HCT116 (cell line): ENCODE data around the gene RAPGEF2.

Experiments used
- EGR1 ChIP-seq: IDR thresholded peaks from 2 replicates; pipeline ENCODE4 v1.6.1; 2012; ENCODE audit warnings: low read depth
- JUND ChIP-seq: IDR thresholded peaks from 2 replicates; pipeline ENCODE4 v1.6.1; 2012
- POLR2AphosphoS5 ChIP-seq: IDR thresholded peaks from 2 replicates; pipeline ENCODE4 v1.6.1; 2011; ENCODE audit warnings: mild to moderate bottlenecking, low read depth, low read length, moderate library complexity
- ZFX ChIP-seq: fragments of 450-650 bp; IDR thresholded peaks from 2 replicates; pipeline ENCODE4 v1.6.1; 2017
- ZNF274 ChIP-seq: fragments of 200-500 bp; sonication (Bioruptor generic); IDR thresholded peaks from 2 replicates; pipeline ENCODE4 v1.6.1; 2014; ENCODE audit warnings: mild to moderate bottlenecking, low read depth, low read length, inconsistent platforms
- TF ChIP-seq, protein P1 (sequence below), 3 experiments: fragments of 200-600 bp in 1 of 3; sonication (generic) in 1 of 3; IDR thresholded peaks in 2 of 3; conservative IDR thresholded peaks in 1 of 3; 2 replicates each; pipeline ENCODE4 v1.5.1; 2012 to 2017; ENCODE audit warnings: low read depth in 2 of 3, low read length in 2 of 3, antibody characterized with exemption in 1 of 3, borderline replicate concordance in 1 of 3, control low read depth in 1 of 3, mild to moderate bottlenecking in 1 of 3, mixed read lengths in 1 of 3, mixed run types in 1 of 3, moderate library complexity in 1 of 3; ENCODE audit not compliant: insufficient read depth in 1 of 3
- TF ChIP-seq, protein P2 (sequence below): IDR thresholded peaks from 2 replicates; pipeline ENCODE4 v1.6.1; 2012

DNA sequence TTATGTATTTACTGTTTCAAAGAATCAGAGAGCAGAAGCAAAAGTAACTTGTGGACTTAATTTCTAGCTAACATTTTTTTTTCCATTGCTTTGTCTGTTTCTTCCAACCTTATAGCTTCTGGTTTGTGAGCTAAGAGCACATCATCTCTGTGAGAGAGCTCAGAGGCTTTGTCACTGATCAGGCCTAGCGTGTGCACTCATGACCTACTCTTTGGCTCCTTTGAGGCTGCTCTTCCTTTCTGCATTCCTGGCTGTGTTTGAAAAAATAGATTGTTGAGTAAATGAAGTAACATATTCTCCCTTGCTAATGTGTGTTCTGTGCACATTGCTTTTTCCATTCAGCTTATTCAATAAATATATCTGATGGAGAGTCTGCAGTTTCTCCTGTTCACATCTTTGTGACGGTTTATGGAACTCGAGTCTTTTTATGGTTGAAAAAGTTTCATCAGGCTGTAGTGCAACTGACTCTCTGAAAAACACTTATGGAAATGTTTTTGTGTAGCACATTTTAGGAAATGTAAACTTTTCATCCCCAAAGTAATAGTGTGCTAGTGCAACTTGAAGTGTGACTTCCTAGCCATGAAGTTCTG is 133.0 kb downstream of the RAPGEF2 start:
- TF ChIP-seq, protein P1, sequence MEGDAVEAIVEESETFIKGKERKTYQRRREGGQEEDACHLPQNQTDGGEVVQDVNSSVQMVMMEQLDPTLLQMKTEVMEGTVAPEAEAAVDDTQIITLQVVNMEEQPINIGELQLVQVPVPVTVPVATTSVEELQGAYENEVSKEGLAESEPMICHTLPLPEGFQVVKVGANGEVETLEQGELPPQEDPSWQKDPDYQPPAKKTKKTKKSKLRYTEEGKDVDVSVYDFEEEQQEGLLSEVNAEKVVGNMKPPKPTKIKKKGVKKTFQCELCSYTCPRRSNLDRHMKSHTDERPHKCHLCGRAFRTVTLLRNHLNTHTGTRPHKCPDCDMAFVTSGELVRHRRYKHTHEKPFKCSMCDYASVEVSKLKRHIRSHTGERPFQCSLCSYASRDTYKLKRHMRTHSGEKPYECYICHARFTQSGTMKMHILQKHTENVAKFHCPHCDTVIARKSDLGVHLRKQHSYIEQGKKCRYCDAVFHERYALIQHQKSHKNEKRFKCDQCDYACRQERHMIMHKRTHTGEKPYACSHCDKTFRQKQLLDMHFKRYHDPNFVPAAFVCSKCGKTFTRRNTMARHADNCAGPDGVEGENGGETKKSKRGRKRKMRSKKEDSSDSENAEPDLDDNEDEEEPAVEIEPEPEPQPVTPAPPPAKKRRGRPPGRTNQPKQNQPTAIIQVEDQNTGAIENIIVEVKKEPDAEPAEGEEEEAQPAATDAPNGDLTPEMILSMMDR (IDR thresholded peaks at IDR 0.05 in 2 of 3, conservative IDR thresholded peaks at IDR 0.05 in 1 of 3; ENCODE audit: borderline replicate concordance in 1 of 3, insufficient read depth in 1 of 3, low read depth in 2 of 3, low read length in 2 of 3) = no peak
- TF ChIP-seq JUND (no peak), POLR2AphosphoS5 (no peak), EGR1 (no peak), ZFX (no peak), ZNF274 (no peak)
- TF ChIP-seq, protein P2, sequence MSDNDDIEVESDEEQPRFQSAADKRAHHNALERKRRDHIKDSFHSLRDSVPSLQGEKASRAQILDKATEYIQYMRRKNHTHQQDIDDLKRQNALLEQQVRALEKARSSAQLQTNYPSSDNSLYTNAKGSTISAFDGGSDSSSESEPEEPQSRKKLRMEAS = no peak
